HCEC 1CT (cell line): Measurements from ENCODE around the gene NEURL3.
"Not testable (repeated sequence)": the region's sequence is repeated elsewhere in the genome, so short reads cannot be mapped to it uniquely, and the experiment has no call there.

Experiments
- DNase-seq: peaks from one replicate; pipeline ENCODE4 v3.0.0-alpha.2; 2017

NEURL3 gene

DNA sequence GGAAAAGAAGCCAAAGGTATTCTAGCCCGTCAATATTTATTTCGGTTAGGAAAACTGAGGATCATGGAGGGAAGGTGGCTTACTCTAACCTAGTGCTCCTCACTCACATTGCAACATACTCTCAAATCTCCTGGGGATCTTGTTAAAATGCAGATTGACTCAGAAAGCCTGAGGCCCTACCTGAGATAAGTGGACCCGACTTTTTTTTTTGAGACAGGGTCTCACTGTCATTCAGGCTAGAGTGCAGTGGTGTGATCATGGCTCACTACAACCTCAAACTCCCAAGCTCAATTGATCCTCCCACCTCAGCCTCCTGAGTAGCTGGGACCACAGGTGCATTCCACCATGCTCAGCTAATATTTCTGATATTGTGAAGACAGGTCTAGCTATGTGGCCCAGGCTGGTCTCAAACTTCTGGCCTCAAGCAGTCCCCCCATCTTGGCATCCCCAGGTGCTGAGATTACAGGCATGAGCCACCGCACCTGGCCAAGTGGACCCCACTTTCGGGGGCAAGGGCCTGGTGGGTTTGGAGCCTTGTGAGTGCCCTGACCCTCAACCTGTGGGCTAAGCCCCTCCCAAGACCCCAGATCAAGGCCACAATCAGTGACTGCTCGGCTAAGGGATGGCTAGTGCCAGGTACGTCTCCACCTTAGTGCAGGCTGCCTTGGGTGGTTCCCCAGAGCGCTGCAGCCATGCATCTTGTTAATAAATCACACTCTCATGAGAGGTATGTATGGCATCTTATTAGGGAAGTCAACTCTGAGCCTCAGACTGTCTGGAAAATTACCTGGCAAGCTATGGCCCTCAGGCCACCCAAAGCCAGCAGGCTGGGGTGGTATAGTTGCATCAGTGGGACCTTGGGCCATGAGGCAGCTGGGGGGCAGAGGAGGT lies 1.1 kb upstream of the NEURL3 start:
- DNase-seq: no peak

DNA sequence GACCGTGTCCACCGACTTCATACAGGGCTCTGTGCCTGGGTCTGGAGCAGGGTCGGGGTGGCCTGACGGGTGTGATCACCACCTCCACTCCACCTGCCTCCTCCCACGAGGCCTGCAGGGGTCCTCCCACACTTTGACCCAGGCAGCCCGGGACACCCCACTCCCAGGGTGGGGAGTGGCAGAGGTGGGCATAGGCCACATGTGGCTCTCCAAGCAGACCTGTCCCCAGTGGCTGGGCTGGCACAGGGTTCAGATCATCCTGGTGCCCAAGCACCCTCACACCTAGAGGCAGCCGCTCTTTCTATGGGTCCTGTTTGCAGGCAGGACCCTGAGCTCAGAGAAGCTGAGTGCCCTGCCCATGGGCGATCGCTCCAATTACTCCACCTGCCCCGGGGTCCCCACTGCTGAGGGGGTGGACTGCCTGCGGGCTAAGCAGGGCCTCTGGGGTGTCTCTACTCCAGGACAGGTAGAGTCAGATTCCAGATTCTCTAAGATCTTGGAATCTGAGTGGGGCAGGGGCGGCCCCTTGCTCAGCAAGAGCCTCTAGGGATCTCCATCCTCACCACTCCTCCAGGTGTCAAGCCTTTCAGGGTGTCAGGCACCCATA lies 1.4 kb downstream of the NEURL3 start:
- DNase-seq: no peak

DNA sequence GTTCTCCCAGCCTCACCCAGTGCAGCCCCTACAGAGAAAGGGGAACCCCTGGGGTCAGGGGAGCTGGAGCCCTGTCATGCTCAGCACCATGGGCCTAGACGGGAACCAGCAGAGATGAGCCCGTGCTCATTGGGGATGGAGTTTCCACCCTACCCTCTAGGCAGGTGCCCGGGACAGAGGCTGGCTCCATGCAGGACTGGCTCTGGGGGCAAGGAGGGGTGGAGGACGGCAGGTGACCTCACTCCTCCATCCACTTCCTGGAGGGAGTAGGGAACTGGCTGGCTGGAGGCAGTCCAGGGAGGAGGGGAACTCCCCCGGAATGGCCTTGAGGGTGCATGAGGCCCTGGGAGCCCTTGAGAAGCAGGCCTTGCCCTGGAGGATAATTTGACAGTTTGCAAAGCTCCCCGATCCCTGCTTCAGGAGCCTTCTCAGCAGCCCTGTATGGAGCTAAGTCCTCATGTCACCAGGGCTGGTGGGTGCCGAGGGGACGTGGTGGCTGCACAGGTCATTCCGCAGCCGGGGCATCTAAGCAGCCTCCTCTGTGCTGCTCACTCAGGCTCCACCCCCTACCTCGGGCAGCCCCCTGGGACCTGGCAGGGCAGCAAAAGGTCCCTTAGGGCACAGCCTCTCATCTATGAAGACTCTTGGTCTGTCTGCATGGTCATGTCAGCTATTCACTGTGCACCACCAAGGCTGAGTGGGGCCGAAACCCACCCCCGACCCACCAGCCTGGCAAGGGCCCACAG lies 2.1 kb downstream of the NEURL3 start:
- no peak for DNase-seq

DNA sequence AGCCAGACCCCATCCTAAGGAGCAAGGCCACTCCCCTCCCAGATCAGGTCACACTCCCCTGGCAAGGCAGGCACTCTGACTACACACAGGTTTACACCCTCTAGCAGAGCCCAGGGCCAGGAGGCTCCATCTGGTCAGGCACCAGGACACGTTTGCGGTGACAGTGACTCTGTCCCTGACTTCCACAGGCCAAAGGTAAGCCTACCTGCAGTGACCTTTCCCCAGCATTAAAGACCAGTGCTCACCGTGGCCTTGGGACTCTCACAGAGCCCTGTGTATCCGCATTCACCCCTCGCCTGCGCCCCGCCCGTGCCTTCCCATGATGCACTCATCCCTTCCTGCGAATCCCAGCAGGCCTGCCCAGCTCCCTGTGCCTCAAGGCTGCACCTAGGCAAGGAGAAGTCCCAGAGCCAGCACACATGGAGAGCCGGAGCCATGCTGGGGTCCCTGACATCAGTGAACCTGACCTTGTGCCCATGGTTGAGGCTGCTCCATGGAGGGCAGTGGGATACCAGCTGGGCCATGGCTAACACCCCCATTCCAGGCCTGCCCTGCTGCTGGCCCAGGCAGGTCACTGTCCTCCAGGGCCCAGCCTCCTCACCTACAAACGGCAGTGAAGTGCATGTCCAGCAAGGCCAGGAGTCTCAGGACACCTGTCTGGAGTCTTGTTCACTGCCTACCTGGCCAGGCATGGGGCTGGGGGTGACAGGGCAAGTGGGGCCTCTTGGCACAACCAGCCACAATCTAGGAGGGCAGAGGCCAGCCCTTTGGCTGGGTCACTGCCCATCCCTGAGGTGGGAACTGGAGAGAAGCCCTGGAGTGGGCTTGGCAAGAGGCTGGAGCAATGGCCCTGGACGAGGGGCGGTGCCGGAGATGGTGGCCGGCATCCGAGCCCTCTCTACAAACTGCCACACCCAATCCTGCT lies 3.0 kb downstream of the NEURL3 start:
- DNase-seq: no peak

DNA sequence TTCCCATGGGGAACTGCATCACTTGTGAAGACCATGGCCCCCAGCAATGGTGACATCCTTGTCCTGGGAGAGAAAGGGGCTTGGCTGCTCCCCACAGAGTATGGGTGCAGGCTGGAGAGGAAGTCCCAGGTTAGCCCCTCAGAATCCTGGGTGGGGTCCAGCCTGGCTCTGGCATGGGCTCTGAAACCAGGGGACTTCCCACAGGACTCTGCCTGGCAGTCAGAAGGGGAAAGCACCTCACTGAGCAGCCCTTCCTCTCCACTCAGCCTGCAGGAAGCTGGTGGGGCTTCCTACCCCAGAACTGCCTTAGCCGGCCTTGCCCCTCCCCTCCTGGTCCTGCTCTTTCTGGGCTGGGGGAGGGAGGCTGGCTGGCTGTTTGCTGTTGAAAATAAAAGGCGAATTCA lies 3.7 kb downstream of the NEURL3 start:
- no peak for DNase-seq

DNA sequence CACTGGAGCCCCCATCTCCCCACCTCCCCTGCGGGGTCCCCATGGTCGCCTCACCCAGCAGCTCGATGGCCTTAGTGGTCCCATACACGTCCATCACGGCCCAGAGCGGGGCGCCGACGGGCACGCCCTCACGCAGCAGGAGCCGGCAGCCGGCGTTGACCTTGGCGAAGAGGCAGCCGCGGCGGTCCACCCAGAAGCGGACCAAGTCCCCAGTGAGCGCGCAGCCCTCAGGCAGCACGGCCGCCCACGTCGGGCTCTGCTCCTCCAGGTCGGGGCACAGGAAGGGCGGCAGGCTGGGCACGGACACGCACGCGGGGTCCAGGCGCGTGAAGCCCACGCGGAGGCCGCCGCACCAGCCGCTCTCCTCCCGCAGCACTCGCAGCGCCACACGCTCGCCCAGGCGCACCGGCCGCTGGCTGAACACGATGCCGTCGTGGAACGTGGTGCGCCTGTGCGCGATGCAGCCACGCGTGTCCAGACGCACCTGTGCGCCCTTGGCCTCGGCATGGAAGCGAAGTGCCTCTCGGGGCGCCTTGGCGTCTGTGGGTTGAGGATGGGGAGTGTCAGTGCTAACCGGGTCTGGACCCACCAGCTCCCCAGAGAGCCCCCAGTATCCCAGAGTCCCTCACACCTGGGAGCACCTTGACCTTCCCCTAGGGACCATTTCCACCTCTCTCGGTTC lies 4.6 kb downstream of the NEURL3 start:
- no peak for DNase-seq

DNA sequence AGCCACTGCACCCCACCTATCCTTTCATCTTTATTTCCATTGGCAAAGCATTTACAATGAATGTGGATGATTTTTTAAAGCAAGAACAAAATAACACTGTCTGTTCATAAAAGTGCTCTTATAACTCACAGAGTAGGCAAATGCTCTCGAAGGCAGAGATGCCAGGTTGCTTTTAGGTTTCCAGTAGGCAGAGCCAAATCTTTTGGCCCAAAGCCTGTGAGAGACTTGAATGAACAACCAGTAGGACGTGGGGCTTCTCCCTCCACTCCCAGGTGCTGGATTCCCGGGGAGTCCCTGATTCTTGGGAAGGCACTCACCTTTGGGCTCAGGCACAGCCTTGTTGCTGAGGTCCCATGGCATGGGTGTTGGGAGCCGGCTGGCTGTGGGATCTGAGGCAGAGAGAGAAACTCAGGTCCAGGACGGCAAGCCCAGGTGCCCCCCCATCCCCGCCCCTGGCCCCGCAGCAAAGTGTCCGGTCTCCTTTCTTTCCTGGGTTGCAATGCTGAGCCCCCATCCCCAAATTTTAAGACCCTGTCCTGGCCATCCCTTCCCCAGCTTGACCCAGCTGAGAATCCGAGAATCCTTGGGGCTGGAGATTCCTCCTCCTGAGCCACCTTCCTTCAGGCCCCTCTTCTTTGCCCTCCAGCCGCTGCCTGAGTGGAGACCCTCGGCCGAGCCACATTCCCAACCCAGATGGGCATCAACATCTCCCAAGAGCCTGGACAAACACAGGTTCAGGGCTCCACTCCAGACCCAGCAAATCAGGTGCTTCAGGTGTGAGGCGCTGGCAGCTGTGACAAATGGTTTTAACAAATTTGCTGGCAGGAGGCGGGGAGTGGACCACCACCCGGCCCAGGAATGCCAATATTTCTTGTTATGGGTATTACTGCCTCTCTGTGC lies 5.8 kb downstream of the NEURL3 start:
- no peak for DNase-seq

DNA sequence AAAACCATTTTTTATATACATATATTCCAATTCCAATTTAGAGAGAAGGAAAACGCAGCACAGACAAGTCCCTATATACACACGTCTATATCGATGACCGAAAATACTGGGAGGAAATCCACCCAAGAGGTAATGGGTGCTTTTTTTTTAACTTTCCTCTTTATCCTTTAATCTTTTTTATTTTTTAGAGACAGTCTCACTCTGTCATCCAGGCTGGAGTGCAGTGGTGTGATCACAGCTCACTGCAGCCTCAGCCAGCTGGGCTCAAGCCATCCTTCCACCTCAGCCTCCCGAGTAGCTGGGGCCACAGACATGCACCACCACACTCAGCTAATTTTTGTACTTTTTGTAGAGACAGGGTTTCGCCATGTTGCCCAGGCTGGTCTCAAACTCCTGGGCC lies 6.5 kb downstream of the NEURL3 start:
- DNase-seq: not testable (repeated sequence)

DNA sequence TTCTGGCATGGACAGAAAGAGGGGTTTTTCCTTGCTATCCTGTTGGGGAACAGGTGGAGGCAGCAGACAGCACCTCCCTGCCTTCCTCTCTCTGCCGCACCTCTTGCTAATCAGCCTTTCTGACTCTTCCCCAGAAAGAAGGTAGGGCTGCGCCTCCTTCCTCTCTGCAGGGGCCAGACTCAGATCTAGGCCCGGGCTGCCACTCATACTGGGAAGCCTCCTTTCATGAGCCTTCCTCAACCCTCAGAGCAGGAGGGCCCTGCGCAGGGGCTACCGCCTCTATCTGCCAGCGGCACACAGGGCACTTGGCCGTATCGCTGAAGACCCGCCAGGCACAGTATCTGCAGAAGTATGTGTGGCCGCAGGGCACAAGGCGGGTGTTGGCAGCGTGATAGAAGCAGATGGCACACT lies 7.1 kb downstream of the NEURL3 start:
- no peak for DNase-seq

DNA sequence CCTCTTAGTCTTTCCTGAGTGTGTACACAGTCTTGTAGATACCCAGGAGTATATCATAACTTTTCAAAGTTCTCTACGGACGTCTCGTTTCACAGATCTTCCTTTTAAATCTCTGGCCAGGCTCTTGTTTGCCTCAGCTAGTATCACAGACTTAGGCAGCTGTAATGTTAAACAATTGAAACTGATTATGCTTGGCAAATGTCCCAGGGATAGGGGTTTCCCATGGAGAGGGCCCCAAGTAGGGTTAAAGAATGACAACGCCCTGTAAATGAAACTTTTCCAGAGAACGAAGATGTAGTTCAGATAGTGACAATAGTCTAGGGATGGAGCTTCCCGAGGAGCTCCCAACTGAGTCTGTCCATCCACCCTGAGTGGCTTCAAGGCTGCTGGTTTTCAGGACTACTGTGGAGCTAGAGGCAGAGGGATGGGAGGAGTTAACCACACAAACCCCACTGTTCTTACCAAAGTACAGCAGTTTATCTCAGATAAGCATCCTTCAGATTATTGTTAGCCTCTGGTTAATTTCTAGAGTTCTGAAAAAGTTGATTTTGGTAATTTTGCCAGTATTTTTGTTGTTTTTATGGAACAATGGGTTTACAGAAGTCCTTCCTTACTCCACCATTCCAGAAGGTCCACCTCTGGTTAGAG lies 9.1 kb downstream of the NEURL3 start:
- no peak for DNase-seq

DNA sequence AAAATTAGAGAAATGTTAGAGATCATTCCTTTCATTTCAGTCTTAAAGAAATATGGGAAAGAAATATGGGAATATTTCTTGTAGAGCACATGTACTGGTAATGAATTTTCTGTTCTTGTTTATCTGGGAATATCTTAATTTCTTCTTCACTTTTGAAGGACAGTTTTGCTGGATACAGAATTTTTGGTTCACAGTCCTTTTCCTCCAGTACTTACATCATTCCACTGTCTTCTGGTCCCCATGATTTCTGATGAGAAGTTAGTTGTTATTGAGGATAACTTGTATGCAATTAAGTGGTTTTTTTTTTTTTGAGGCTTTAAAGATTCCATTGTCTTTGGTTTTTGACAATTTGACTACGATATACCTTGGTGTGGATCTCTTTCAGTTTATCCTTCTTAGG lies 11.0 kb downstream of the NEURL3 start:
- DNase-seq: no peak

DNA sequence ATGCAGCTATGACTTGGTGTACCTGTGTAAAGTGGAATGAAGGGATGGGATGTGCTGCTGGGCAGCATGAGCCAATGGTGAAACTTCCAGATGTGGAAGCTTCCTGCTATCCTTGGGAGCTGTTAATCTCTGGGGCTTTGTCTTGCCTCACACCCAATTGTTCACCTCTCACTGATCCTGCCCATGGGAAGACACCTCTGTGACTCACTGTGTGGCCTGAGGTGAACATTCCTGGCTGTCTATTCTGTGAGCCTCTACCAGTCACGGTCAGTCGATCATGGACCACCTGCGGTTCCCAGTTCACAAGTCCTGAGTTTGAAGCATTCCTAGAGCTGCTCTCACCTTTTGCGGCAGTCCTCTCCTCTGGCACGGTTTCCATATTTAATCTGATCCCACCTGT lies 12.1 kb downstream of the NEURL3 start:
- no peak for DNase-seq

DNA sequence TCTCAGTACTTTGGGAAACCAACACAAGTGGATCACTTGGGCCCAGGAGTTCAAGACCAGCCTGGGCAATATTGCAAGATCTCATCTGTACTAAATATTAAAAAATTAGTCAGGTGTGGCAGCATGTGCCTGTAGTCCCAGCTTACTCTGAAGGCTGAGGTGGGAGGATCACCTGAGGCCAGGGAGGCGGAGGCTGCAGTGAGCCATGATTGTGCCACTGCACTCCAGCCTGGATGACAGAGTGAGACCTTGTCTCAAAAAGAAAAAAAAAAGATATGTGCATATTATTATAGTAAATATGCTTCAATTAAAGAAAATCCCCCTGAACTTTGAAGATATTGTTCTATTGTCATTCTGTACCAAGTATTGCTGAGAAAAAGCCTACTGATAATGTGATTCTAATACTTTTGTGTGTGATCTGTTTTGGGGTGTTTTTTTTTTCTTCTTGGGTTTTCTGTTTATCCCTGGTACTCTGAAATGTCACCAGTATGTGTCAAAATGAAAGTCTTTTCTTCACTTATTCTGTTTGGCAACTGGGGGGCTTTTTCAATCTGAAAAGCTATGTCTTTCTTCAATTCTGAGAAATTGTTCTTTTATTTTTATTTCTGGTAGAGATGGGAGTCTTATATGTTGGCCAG lies 13.2 kb downstream of the NEURL3 start:
- no peak for DNase-seq

DNA sequence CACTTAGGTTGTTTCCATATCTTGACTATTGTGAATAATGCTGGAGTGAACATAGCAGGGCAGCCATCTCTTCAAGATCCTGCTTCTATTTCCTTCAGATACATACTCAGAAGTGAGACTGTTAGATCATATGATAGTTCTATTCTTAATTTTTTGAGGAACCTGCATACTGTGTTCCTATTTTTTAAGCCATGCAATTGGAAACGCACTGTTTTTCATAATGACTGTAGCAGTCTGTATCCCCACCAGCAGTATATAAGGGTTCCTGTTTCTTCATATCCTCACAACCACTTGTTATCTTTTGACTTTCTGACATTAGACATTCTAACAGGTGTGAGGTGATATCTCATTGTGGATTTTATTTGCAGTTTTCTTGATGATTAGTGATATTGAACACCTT lies 15.5 kb downstream of the NEURL3 start:
- DNase-seq: no peak

DNA sequence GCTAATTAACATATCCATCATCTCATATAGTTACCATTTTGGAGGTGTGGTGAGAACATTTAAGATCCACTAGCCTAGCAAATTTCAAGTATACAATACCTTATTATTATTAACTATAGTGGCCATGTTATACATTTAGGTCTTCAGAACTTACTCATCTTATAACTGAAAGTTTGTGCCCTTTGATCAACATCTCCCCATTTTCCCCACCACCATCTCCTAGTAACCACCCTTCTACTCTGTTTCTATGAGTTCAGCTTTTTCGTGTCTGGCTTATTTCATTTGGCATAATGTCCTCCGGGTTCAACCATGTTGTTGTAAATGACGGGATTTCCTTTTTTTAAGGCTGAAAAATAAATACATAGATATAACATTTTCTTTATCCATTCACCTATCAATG lies 15.9 kb downstream of the NEURL3 start:
- DNase-seq: no peak

DNA sequence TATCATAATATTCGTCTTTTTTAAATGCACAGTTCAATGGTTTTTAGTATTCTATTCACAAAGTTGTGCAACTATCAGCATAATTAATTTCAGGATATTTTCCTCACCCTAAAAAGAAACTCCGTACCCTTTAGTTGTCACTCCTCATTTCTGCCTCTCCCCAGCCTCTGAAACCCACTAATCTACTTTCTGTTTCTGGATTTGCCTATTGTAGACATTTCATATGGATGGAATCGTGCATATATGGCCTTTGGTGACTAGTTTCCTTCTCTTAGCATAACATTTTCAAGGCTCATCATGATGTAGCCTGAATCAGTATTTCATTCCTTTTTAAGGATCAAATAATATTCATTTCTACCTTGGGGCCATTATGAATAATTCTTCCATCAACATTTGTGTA lies 18.5 kb downstream of the NEURL3 start:
- no peak for DNase-seq

DNA sequence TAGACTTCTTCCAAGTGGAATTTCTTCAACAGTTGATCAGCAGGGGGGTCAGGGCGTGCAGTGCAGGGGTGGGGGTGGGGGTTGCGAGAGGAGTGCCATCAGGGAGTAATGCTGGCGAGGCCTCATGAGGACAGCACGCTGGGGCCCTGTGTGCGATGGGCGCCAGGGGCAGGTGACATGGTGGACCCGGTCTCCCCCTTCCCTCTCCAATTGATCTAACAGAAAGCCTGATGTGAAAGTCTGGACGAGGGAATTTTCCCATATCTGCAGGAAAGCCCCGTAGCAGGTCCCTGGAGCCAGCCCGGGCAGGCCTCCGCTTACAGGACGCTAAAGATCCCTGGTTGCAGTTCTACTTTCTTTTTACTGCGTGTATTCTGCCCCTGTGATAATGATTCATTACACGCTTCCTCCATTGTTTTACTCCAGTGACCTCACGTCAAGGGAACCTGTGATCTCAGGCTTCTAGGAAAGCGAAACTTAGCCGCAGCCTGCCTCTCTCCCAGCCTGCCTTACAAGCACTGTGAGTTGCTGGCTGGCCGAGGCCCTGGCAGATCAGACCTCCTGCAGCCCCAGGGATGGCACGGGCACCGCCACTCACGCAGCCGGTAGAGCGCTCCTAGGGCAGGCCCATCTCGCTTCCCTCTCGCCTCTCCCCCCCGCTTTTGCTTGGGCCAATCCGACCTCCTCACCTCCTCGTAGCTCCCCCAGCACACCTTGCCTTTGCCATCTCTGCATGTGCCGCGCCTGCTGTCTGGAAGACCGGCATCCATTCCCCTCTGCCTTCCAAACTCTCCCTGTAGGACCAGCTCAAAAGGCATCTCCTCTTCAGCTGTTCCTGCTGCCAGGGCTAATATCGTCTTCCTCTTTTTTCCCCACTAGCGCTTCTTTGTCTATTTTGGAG lies 19.2 kb downstream of the NEURL3 start:
- peak; percentile 47 for DNase-seq

DNA sequence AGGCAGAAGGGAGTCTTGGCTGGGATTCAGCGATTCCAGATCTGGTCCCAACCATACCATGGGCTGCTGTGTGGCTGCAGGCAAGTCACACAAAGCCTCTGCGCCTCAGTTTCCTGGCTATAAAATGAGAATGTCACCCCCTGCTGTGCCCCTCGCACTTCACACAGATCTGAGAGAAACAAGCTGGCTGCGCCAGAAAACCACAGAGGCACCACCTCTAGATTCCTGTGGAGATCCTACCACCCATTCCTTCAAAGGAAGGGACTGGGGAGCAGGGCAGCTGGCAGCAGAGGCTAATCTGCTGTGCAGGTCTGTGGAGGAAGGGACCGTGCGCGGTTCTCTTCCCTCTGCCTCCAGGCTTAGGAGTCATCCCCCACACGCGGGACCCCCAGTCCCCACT lies 19.8 kb downstream of the NEURL3 start:
- DNase-seq: no peak

DNA sequence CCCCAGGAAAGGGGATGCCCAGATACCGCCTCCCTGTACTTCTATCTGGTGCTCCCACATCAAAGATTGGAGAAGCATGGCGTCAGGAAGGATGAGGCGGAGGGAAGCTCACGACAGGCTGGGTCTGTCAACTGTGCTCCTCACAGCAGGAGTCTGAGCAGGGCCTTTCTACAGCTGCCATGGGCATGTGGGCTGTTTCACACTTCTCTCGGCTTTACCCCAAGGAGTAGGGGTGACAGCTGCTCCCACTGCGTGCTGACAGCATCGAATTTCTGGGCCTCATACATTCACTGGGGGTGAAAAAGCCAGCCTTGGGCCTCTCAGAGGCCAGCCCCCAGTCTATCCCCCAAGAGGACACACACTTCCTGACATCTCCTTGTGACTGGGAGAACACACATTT lies 21.1 kb downstream of the NEURL3 start:
- DNase-seq: no peak
